Tongue (tissue), 2 donors: Measurements from ENCODE around the gene NR2C2. TPM values are rescaled to one million over a fixed set of nuclear protein-coding genes. Genes with fewer than 3 reads are reported as not detected.
A peak's percentile ranks its signal among the peaks of the same experiment; 100 is the strongest.

Experiments
- DNase-seq: peaks from one replicate; pipeline ENCODE4 v3.0.0-alpha.2; 2015
- total RNA-seq: library from RNA; depleted of rRNA; stranded (reverse); fragments of >200 nt; gene quantifications from one replicate; pipeline ENCODE4 v1.2.3, GENCODE V29; 2014

NR2C2 gene
- total RNA-seq, 1 donor from 2014 or later: 42.7 TPM

GRCh38 chr3:14921811-14922705 is 25.3 kb upstream of the NR2C2 start:
- no peak for DNase-seq

GRCh38 chr3:14922863-14923262 is 24.5 kb upstream of the NR2C2 start:
- DNase-seq: no peak

- no peak for DNase-seq
Measured at GRCh38 chr3:14923476-14923875, 23.9 kb upstream of the NR2C2 start.

- DNase-seq: peak; percentile 84
Measured at GRCh38 chr3:14925729-14926591, 21.4 kb upstream of the NR2C2 start.

- no peak for DNase-seq
Measured at GRCh38 chr3:14926592-14926991, 20.8 kb upstream of the NR2C2 start.

- DNase-seq: no peak
Measured at GRCh38 chr3:14927308-14927707, 20.1 kb upstream of the NR2C2 start.

- no peak for DNase-seq
Measured at GRCh38 chr3:14929310-14930074, 17.9 kb upstream of the NR2C2 start.

- DNase-seq: no peak
Measured at GRCh38 chr3:14933820-14934425, 13.5 kb upstream of the NR2C2 start.

GRCh38 chr3:14935592-14936345 is 11.6 kb upstream of the NR2C2 start:
- DNase-seq: no peak

- DNase-seq: no peak
Measured at GRCh38 chr3:14938954-14939353, 8.4 kb upstream of the NR2C2 start.

- DNase-seq: no peak
Measured at GRCh38 chr3:14941871-14942270, 5.5 kb upstream of the NR2C2 start.

GRCh38 chr3:14943042-14943441 is 4.3 kb upstream of the NR2C2 start:
- DNase-seq: no peak

- no peak for DNase-seq
Measured at GRCh38 chr3:14946236-14946635, 1.1 kb upstream of the NR2C2 start.

- no peak for DNase-seq
Measured at GRCh38 chr3:14946739-14947099, 664 bp upstream of the NR2C2 start.

- peak; percentile 99 for DNase-seq
Measured at GRCh38 chr3:14947886-14948608, 664 bp downstream of the NR2C2 start.

GRCh38 chr3:14948609-14949038 is 1.2 kb downstream of the NR2C2 start:
- DNase-seq: no peak

- no peak for DNase-seq
Measured at GRCh38 chr3:14949126-14949525, 1.7 kb downstream of the NR2C2 start.

- no peak for DNase-seq
Measured at GRCh38 chr3:14950274-14950673, 2.9 kb downstream of the NR2C2 start.

GRCh38 chr3:14957153-14957552 is 9.8 kb downstream of the NR2C2 start:
- no peak for DNase-seq

GRCh38 chr3:14957925-14958324 is 10.5 kb downstream of the NR2C2 start:
- DNase-seq: no peak
